DOHH2 (cell line): ENCODE measurements around the gene POLR3A.

ENCODE experiments used
- H3F3A ChIP-seq: fragments of 200-600 bp; sonication (generic), shearing (Covaris generic); 2 replicates; pipeline ENCODE4 v1.6.0; 2016; ENCODE audit warnings: antibody characterized with exemption, mild to moderate bottlenecking; ENCODE audit not compliant: control insufficient read depth, insufficient read depth
- H3K27ac ChIP-seq: fragments of 200-600 bp; sonication (generic); 2 replicates; pipeline ENCODE4 v1.5.1; 2014; ENCODE audit warnings: low read depth, mild to moderate bottlenecking, low read length, moderate library complexity
- H3K27me3 ChIP-seq: fragments of 200-600 bp; sonication (generic); 2 replicates; pipeline ENCODE4 v1.6.1; 2014; ENCODE audit warnings: mild to moderate bottlenecking, low read length, mixed read lengths; ENCODE audit not compliant: control insufficient read depth
- H3K36me3 ChIP-seq: fragments of 200-600 bp; sonication (generic); 2 replicates; pipeline ENCODE4 v1.6.1; 2014; ENCODE audit warnings: mild to moderate bottlenecking, low read length, moderate library complexity, mixed read lengths; ENCODE audit not compliant: control insufficient read depth
- H3K4me1 ChIP-seq: fragments of 200-600 bp; sonication (generic); 2 replicates; pipeline ENCODE4 v1.6.1; 2014; ENCODE audit warnings: mild to moderate bottlenecking, low read length, mixed read lengths; ENCODE audit not compliant: control insufficient read depth
- H3K4me2 ChIP-seq: fragments of 200-600 bp; sonication (generic); 2 replicates; pipeline ENCODE4 v1.6.0; 2014; ENCODE audit warnings: mild to moderate bottlenecking, low read length, moderate library complexity
- H3K4me3 ChIP-seq: fragments of 200-600 bp; sonication (generic); 2 replicates; pipeline ENCODE4 v1.5.1; 2014; ENCODE audit warnings: mild to moderate bottlenecking, low read length, mixed read lengths
- H3K79me2 ChIP-seq: fragments of 200-600 bp; sonication (generic); 2 replicates; pipeline ENCODE4 v1.6.1; 2014; ENCODE audit warnings: mild to moderate bottlenecking, low read length, mixed read lengths; ENCODE audit not compliant: control insufficient read depth
- H3K9me2 ChIP-seq: fragments of 200-600 bp; sonication (generic); replicated peaks from 2 replicates; pipeline ENCODE4 v1.6.1; 2014; ENCODE audit warnings: mild to moderate bottlenecking, low read length, mixed read lengths; ENCODE audit not compliant: control insufficient read depth
- H3K9me3 ChIP-seq: fragments of 200-600 bp; sonication (generic); 2 replicates; pipeline ENCODE4 v1.6.1; 2014; ENCODE audit warnings: antibody characterized with exemption, low read length, mixed read lengths; ENCODE audit not compliant: control insufficient read depth, insufficient read depth
- H4K20me1 ChIP-seq: fragments of 200-600 bp; sonication (generic); 2 replicates; pipeline ENCODE4 v1.6.0; 2014; ENCODE audit warnings: low read depth, mild to moderate bottlenecking, antibody characterized with exemption, low read length, moderate library complexity; ENCODE audit not compliant: control insufficient read depth, insufficient read depth
- EZH2phosphoT487 ChIP-seq: fragments of 200-600 bp; sonication (generic); IDR thresholded peaks from 2 replicates; pipeline ENCODE4 v1.6.1; 2017; ENCODE audit warnings: borderline replicate concordance, mild to moderate bottlenecking, antibody characterized with exemption, low read length, moderate library complexity, mixed read lengths
- TF ChIP-seq, protein P1 (sequence below): fragments of 200-600 bp; sonication (generic); IDR thresholded peaks from one replicate; pipeline ENCODE4 v1.5.1; 2014; ENCODE audit warnings: antibody characterized with exemption, mild to moderate bottlenecking, low read depth, low read length; ENCODE audit not compliant: poor library complexity, severe bottlenecking

Gene POLR3A

DNA sequence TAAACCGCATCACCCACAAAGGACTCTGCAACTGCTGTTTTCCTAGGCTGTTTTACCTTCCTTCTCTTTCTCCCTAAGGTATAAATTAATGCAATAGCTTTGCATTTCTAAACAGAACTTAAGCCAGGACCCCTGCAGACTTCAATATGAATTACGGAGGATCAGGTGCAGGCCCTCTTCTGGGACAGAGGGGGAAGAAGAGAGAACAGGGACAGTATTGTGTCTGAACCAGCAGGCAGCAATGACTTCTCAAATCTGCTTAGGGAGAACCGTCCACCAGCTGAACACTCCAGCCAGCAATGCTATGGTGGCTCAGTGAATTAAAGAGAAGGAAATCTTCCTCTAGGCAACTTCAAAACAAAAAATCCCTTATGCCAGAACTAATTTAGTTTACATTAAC, 35.7 kb downstream of the POLR3A start:
- H3K27ac ChIP-seq = no peak overlapping the region
- H4K20me1 ChIP-seq = no peaks in the 10 kb centered on the region
- no peaks in the 10 kb centered on the region for H3K9me2 ChIP-seq
- TF ChIP-seq EZH2phosphoT487 = no peak
- TF ChIP-seq, protein P1, sequence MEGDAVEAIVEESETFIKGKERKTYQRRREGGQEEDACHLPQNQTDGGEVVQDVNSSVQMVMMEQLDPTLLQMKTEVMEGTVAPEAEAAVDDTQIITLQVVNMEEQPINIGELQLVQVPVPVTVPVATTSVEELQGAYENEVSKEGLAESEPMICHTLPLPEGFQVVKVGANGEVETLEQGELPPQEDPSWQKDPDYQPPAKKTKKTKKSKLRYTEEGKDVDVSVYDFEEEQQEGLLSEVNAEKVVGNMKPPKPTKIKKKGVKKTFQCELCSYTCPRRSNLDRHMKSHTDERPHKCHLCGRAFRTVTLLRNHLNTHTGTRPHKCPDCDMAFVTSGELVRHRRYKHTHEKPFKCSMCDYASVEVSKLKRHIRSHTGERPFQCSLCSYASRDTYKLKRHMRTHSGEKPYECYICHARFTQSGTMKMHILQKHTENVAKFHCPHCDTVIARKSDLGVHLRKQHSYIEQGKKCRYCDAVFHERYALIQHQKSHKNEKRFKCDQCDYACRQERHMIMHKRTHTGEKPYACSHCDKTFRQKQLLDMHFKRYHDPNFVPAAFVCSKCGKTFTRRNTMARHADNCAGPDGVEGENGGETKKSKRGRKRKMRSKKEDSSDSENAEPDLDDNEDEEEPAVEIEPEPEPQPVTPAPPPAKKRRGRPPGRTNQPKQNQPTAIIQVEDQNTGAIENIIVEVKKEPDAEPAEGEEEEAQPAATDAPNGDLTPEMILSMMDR = no peak
- no peak overlapping the region for H3K4me3 ChIP-seq
- H3K27me3 ChIP-seq = no peaks in the 10 kb centered on the region
- no peaks in the 10 kb centered on the region for H3K79me2 ChIP-seq
- no peaks in the 10 kb centered on the region for H3K9me3 ChIP-seq
- H3K4me2 ChIP-seq = no peak overlapping the region
- peaks cover 53% of the 10 kb centered on the region for H3K36me3 ChIP-seq
- H3F3A ChIP-seq = no peaks in the 10 kb centered on the region
- H3K4me1 ChIP-seq = no peaks in the 10 kb centered on the region

- Histone ChIP-seq H3K27ac (no peak overlapping the region), H3K79me2 (no peaks in the 10 kb centered on the region), H3K4me1 (no peaks in the 10 kb centered on the region), H3K9me2 (no peaks in the 10 kb centered on the region), H3K36me3 (peaks cover 90% of the 10 kb centered on the region), H3F3A (no peaks in the 10 kb centered on the region), H3K9me3 (no peaks in the 10 kb centered on the region), H4K20me1 (no peaks in the 10 kb centered on the region), H3K4me3 (no peak overlapping the region), H3K4me2 (no peak overlapping the region), H3K27me3 (no peaks in the 10 kb centered on the region)
- TF ChIP-seq, protein P1 = no peak
- no peak for TF ChIP-seq EZH2phosphoT487
Observed at GRCh38 chr10:77989081-77989724, 40.1 kb downstream of the POLR3A start.

DNA sequence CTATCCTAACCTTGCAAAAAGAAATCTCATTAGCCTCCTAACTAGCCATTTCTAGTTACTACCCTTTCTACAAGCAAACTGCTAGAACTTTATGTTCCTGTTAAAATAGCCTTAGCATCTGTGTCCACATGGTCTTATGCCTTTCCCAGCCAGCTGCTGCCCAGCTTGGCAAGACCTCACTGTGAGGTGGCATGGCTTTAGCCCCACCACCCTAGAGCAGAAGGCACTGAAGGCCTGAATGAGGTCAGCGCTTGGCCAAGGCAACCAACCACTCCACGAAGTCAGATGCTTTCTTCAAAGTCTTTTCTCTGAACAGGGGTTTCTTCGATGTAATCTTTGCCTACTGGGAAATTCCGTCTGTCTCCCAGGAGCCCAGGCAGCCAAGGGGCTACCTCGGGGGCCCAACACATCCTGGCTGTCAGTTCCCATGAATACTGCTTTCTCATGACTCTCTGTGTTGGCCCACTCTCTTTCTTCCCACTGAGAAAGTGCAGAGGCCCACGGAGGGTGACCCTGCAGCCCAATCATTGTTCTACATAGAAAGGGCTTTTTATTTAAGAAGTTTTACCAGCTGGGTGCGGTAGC, 41.6 kb downstream of the POLR3A start:
- H3K4me3 ChIP-seq = no peak overlapping the region
- TF ChIP-seq EZH2phosphoT487 = no peak
- TF ChIP-seq, protein P1 = no peak
- no peak overlapping the region for H3K27ac ChIP-seq
- H3K9me2 ChIP-seq = no peaks in the 10 kb centered on the region
- no peaks in the 10 kb centered on the region for H4K20me1 ChIP-seq
- no peaks in the 10 kb centered on the region for H3K27me3 ChIP-seq
- no peaks in the 10 kb centered on the region for H3K79me2 ChIP-seq
- H3F3A ChIP-seq = no peaks in the 10 kb centered on the region
- no peaks in the 10 kb centered on the region for H3K4me1 ChIP-seq
- H3K9me3 ChIP-seq = no peaks in the 10 kb centered on the region
- H3K4me2 ChIP-seq = no peak overlapping the region
- peaks cover 90% of the 10 kb centered on the region for H3K36me3 ChIP-seq
